Stimulated activated CD4-positive, alpha-beta T cell treated with anti-CD3 and anti-CD28 coated beads, Interleukin-1b, Interleukin-23, amount 100 ng/mL, for 48 hours (primary cell): ENCODE measurements around the gene MOB3C.

Source experiments
- DNase-seq: peaks from one replicate; pipeline ENCODE4 v3.0.0-alpha.2; 2020

MOB3C gene

DNA sequence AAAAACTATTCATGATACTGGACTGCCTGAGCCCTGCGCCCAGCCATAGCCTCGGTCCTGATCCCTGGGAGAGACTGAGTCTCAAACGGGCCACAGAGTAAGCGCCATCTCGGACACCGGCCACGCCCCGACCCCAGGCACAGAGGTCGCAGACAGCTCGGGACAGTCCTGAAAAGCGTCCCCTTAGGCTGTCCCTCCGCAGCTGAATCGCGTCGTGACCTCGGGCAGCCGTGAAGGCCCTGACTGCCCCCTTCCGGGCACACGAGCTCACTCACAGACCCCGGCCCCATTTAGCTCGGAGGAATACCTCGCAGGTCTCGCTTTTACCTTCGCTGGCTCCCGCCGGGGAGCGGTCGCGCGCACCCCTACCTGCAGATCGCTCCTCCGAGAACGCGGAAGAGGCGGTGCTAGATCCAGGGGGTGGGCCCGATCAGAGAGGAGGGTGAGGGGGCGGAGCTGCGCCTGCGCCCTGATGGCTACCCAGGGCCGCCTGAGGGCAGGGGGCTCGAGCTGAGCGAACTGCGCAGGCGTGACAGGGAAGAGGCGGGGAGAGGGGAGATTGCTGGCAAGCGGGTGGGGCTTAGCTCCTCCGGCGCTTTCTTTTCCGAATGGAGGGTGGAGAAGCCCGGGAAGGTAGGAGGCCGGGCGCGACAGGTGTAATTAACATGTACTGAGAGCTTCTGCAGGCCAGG is 12.6 kb downstream of the MOB3C start, which contains the start of gene MKNK1:
TSS of gene MKNK1 (minus strand) at position 411 of the 692 bp plus-strand sequence. CDS start 20,941 bp downstream, outside the sequence.
- peak; percentile 98 for DNase-seq

DNA sequence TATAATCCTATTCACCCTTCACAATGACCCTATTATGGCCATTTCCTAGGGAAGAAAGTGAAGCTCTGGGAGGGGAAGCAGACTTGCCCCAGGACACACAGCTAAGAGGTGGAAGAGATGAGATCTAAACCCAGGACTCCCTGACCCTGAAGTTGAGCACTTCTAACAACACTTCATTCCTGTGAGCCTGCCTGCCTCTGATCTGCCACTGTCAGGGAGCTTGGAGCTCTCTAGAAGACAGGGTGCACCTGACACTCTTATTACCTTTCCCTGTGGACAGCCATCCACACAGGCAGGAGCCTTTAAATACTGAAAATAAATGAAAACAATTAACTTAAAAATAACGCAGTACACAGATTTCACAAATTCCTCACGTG is 13.1 kb downstream of the MOB3C start:
- DNase-seq: no peak

DNA sequence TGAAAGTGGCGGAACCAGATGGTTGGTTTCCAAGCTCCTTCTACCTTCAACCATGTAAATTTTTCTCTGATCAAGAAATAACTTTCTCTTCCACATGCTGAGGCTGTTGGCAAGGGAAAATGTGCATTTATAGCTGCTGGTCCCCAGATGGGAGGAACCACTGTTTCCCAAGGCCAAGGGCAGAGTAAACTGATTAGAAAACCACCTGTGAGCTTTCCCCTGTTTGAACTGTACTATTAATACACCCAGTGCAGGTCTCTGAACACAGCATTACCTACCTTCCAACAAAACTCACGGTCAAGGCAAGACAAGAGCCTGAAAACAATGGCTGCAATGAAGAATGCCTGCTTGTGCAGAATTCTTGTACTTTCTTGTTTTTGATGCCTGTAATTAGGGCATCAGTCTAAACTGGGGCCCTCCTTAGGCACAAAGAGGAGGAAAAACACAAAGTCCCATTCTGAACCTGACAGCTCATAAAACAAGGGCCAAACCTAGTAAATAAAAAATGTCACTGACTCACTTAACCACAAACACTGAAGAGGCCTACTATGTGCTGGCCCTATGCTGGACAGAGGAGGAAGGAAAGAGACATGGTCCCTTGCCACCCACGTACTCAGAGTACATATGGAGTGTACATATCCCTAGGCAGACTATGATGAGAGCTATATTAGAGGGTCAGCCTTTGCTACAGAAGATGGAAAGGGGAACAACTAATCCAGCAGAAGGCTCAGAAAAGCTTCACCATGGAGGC is 15.2 kb downstream of the MOB3C start:
- DNase-seq: no peak

DNA sequence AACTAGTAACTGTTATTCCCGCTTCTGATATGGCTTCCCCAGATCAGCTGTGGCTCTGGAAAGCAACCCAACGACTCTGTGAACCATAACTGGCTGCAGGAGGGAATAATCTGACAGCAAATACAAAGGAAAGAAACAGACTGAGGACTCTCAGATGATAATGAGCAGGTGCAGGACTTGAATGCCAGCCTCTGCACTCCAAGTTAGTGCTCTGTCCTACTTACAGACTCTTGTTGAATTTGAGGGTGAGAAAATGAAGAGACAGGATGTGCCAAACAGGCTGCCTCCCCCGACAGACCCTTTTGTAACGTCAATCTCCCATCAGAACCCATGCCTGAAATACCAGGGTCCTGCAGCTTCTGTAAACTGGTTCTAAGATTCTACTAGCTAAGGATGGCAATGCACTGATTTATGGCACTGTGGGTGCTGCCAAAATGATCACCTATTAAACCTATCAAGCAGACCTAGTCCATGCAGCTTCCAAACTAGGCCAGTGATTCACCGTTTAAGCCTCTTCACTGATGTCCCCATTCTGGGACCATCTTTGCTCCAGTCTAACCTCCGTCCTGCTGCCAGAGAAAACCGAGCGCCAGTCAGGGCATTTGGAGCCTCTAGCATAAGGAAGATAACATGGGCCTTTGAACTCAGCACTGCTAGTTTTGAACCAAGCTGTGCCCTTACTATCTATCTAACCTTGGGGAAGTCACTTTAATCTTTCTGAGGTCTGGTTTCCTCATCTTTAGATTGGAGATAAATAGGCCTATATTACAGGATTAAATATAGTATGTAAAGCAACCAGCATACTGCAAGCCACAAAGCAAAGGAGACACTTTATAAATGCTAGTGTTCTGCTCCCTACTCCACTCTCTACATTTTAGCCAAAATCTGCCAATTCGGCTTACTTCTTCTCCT is 17.3 kb downstream of the MOB3C start:
- DNase-seq: no peak

DNA sequence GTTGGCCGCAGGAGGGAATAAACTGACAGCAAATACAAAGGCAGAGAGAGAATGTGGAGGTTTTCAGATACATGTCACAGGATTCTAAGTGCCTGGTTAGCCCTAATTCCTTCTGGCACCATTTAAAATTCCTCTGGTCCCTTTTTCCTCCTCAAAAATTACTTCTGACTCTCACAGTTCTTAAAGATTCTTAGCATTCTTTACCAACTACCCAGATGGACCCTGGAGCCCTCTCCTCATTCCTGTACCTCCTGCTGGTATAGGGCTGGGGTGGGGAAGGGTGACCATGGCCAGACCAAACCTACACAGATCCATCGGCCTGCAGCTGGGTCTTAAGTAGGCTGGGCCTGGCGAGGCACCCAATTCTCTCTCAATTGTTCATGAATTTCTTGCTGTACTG is 19.8 kb downstream of the MOB3C start:
- DNase-seq: no peak

DNA sequence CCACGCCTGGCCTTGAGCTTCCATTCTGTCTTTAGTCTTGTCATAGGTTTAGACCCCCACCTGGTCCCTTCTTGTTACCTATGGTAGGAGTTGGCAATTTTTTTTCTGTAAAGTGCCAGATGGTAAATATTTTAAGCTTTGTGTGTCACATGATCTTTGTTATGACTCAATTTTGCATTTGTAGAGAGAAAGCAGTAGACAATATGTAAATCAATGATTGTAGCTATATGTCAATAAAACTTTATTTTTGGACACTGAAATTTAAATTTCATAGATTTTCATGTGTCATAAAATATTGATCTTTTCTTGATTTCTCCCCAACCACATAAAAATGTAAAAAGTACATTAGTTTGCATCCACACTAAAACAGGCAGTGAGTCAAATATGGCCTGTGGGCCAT is 20.6 kb downstream of the MOB3C start:
- DNase-seq: no peak

DNA sequence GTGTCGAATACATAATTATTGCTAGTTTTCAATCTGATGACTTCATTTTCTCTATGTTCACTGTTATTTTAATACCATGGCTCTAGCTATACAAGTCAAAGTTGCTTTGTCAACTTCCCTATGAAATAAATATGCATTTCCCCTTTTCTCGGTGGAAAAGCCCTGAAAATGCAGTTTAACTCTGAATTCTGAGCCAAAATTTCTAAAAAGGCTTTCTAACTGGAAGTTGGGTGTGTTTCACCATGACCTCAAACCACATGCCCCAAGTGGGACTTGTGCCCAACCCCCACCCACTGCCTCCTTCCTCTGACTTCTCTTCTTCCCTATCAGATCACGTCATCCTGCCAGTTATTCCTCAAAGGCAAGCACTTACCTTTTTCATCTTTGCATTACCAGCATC is 21.5 kb downstream of the MOB3C start:
- no peak for DNase-seq

DNA sequence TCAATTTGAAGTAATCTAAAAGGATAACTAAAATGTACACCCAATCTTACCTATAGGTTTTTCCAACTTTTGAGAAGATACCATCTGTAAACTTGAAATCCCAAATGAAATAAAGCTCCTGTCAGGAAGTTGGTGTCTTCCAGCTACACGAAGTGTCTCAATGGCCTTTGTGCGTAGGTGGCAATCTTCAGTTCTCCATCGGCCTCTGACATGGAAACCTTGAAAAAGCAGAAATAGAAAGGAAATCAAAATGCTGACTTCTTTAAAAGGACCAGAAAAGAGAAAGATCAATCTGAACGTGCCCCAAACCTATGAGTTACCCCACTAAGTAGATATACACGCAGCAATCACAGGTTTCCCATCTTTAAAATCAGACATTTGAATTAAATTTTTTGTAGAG is 22.5 kb downstream of the MOB3C start:
- DNase-seq: no peak

DNA sequence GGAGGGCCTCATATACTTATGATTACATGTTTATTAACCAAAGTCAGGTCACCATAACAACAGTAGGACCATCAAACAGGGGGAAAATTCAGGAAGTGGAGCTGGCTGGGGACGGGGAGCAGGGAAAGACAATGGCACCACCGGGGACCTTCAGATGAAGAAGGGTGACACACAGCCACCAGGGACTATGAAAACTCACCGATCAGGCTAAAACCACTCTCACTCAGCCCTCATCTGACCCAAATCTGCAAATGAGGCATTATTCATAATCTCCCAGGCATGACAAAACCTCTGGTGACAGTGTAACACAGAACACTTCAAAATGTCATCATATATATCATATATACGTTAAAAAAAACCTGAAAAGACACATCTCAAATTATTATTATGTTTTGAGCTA is 23.8 kb downstream of the MOB3C start:
- no peak for DNase-seq

DNA sequence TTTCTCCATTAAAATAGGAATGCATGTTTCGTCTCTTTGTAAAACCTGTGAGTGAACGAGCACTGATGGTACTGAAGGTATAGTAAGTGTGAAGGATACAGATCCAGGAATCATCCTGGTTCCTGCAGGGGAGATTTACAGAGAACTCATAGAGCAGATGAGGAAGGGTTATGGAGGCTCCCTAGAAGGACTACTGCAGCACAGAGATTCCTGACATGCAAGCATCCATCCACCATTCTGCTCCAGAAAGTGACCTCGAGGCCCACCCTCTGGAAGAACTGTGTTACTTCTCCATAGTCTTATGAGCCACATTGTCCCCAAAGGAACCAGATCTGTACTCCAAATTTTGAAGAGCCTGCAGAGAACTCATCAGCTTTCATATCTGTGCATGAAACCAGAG is 27.1 kb downstream of the MOB3C start:
- no peak for DNase-seq

DNA sequence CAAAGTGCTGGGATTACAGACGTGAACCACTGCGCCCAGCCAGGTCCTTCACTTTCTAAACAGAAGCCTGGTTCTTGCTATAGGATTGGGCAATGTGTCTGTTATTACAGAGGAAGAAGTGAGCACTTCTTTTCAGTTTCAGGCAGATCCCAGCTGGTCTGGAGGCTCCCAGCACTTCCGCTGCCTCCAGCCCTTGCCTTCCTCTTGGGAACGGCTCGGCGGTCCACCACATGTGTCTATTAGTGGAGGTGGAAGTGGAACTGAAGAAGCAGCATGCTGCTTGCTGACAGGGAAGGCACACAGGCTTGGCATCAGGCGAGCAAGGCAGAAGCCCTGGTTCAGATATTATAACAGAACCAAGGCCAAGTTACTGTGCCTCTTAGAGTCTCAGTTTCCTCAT is 29.5 kb downstream of the MOB3C start:
- no peak for DNase-seq

DNA sequence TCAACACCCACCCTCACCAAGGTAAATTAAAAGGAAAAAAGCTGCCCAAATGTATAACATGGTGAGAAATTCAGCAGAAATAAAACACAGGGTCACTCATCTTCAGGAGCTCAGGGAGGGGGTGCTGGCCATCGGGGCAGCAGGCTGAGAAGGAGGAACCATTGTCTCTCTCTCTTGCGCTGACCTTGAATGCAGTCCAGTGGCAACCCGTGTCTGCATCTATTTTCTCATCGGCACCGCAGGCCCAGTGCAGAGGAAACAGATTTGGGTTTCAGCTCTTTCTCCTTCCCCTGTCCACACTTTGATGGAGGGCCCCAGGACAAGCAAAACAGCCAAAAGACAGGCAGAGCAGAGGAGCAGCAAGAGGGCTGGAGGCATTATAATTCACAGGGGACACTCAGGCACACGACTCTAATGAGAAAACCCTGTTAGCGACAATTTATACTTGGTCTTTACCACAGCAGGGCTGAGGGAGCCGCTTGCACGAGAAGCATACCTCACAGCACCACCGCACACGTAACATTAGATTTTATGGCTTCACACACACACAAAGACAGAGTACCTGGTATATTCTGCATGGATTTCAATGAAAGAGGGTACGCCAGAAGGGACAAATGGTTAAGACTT is 31.2 kb downstream of the MOB3C start:
- DNase-seq: no peak

DNA sequence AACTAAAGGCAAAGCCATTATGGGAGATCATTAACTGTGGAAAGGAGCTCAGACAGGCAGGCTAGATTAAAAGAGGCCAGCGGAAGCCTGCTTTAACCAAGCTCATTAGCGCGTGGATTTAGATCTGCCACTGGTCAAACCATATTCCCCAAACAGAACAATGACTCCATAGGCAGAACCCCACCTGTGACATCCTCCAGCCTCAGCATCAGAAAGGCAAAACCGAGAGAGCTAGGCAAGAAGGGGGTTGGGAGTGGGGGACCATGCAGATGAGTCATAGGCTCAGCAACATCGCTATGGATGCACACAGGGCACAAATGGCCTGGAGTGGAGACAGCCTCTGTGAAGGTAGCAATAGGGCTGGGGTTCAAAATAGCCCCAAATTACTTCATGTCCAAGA is 33.1 kb downstream of the MOB3C start:
- DNase-seq: no peak

DNA sequence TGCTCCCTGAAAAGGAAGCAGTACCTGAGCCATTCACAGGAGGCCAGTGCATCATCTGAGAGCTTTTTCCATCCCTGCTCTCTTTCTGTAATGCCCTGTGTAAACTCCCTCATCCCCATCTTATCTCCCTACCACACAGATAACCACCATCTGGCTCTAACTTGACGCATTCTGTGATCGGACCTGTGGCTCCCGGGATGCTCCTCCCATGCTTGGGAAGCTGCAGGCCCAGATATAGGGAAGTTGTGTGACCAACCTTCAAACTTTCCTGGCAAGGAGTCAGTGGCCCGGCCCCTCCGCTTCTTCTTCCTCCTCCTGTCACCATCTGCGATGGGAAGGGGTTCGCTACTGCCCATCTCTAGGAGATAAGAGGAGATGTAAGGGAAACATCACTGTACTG is 33.6 kb downstream of the MOB3C start:
- DNase-seq: no peak

DNA sequence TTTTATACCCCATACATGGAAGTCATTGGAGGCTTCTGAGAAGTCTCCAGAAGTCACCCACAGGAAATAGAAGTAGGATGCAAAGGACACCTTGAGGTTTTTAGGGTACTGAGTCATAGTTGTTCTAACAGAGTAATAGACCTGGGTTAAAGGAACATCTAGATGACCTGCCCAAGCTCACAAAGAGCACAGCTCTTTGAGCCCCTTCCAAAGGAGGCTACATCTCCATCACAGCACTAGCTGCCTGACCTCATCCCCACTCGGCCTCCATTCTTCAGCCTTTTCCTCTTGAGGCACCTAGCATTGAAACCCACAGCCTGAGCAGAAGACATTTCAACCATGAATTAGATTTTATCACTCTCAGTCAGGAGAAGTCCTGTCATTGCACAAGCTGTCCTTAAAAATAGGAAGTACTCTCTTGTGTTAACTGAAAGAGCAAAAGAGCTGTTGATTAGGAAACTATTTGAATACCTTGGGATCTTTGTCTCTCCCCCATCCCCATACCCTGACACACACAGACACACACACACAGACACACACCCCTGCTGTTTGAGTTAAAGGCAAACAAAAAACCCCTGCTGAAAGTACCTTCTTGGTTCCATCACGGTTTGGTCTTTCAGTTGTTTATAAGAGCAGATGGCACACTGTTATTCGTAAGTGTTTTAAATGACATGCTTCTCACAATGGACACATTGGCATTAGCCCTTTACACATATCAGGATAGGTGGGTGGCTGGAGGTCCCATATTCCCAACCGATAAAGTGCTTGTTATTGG is 34.7 kb downstream of the MOB3C start:
- DNase-seq: no peak

DNA sequence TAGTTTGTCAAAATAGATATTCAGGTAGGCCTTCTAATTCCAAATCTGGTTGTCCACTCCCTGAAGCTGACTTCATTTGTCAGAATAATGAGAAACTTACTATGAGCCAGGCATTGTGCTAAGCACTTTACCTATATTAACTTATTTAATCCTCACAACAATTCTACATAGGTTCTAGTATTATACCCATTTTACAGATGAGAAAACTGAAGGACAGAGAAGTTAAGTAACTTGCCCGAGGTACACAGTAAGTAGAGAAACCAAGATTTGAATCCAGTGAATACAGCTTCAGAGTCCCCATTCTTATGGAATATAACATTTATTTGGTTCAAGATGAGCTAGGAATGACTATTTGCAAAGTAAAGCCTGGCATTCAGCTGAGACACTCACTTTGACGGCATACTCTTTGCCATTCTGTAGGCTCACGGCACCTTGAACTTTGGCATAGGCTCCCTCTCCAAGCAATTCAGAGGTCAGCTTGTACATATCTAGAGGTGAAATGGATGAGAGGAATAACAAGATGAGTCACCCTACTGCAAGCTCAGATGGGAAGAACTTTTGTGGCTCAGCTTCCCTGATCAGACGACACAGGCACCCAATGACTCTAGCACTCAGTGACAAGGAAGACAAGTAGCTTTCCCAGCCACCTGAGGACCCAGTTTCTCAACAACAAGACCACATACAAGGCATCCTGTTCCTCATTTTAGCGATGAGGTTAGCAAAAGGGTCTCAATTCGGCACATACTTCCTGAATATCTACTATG is 36.3 kb downstream of the MOB3C start:
- no peak for DNase-seq

DNA sequence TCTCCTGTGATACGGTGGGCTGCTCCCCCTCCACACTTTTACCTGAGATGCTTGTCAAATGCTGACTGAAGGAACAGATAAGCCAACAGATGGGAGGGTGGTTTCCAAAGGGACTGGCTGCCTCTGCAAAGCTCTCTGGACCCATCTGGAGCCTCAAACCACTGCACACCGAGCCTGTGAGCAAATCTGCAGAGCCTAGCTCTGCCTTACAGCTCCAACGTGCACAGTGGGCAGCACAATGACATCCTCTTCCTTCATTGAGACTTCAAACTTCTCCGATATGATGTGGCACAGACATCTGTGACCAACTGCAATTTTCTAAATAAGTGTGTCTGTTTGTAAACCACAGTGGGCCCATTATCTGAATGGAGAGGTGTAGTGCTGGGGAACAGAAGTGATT is 38.9 kb downstream of the MOB3C start:
- DNase-seq: no peak

DNA sequence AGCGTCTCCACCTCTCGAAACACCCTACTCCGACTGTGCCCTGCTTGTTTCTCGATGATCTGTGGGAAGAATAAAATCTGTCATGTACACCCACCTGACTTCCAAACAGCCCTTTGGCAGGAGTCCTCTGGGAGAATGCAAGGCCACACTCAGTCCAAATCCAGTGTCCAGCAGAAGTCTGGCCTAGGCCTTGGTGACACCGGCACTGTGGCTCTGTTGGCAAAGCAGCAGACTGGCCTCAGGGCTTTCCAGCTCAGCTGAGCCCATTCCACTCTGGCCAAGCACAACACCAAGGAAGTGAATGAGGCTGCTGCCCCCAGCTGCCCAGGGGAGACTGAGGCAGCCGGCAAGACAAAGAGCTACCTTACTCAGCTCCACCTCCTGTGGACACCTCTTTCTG is 40.0 kb downstream of the MOB3C start:
- no peak for DNase-seq

DNA sequence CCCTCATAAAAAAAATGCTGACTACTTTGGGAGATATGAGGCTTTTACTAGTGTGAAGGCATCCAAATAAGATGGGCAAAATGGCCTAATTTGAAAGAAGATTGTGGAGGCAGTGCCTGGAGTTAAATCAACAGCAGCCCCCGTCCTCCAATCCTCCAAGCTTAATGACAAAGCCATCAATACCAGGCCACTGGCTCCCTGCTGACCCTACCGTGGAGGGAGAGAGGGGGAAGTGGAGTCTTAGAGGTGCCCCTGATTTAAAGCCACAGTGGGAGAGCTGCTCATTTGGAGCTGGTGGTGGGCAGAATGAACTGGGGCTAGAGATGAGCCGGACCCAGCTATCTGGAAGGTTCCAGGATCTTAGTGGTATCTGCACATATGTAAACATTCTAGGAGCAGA is 40.8 kb downstream of the MOB3C start:
- DNase-seq: no peak

DNA sequence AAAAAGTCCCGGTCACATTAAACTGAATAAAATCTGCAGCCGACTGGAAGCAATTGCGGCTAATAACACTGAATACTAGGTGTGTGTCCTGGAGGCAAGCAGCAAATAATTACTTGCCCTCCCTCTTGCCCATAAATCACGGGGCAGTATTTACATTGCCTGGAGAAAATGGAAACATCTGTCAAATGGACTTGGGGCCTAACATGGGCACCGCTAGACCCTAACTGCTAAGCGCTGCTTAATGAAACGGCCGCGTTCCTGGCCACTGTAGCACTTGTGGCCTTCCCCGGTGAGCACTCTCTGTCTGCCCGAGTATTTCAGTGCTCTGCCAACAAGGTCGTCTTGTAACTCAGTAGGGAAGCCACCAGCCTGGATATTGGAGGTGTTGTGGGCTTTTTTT is 41.3 kb downstream of the MOB3C start:
- DNase-seq: no peak

DNA sequence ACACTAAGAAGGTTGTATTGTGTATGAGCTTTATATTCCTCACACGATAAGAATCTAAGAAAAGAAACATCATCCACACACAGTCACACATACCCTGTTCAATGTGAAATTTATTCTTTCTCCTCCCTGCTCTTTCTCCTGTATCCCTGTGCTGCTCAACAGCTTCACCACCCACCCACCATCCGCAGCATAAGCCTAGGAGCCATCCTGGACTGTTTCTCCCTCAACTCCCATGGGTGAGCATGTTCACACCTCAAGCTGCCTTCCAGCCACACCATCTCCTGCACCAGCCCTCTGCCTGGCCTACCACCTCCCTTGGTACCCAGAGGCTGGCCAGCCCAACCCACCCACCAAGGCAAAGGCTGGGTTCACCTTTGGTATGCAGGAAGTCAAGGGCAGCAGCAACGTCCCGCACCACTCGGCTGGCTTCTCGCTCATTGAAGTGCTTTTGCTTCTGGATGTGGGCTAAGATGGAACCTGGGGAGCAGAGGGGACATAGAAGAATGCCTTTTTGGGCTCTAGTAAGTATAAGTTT is 44.9 kb downstream of the MOB3C start:
- no peak for DNase-seq
